ACC112 (cell line): Measurements from ENCODE around the gene SECISBP2L.

Experiments
- H2AFZ ChIP-seq: fragments of 200-600 bp; sonication (generic); one replicate; pipeline ENCODE4 v1.6.0; 2017; ENCODE audit warnings: antibody characterized with exemption, low read length; ENCODE audit not compliant: unreplicated experiment
- H3K27ac ChIP-seq: fragments of 200-600 bp; sonication (generic); 2 replicates; pipeline ENCODE4 v1.5.1; 2014; ENCODE audit warnings: low read depth, mild to moderate bottlenecking, antibody characterized with exemption, low read length, moderate library complexity
- H3K27me3 ChIP-seq: fragments of 200-600 bp; sonication (generic); 2 replicates; pipeline ENCODE4 v1.6.1; 2014; ENCODE audit warnings: mild to moderate bottlenecking, antibody characterized with exemption, low read length, moderate library complexity, mixed read lengths; ENCODE audit not compliant: insufficient read depth
- H3K36me3 ChIP-seq: fragments of 200-600 bp; sonication (generic); 2 replicates; pipeline ENCODE4 v1.6.1; 2016; ENCODE audit warnings: mild to moderate bottlenecking, antibody characterized with exemption, low read length, moderate library complexity, mixed read lengths; ENCODE audit not compliant: insufficient read depth
- H3K4me1 ChIP-seq: fragments of 200-600 bp; sonication (generic); one replicate; pipeline ENCODE4 v1.6.1; 2016; ENCODE audit warnings: low read length, mixed read lengths; ENCODE audit not compliant: insufficient read depth, unreplicated experiment, control insufficient read depth
- H3K4me3 ChIP-seq: fragments of 200-600 bp; sonication (generic); 2 replicates; pipeline ENCODE4 v1.5.1; 2014; ENCODE audit warnings: mild to moderate bottlenecking, low read depth, low read length
- H3K79me2 ChIP-seq: fragments of 200-600 bp; sonication (generic); one replicate; pipeline ENCODE4 v1.6.0; 2016; ENCODE audit warnings: low read length; ENCODE audit not compliant: control insufficient read depth, unreplicated experiment, insufficient read depth

Gene SECISBP2L

DNA sequence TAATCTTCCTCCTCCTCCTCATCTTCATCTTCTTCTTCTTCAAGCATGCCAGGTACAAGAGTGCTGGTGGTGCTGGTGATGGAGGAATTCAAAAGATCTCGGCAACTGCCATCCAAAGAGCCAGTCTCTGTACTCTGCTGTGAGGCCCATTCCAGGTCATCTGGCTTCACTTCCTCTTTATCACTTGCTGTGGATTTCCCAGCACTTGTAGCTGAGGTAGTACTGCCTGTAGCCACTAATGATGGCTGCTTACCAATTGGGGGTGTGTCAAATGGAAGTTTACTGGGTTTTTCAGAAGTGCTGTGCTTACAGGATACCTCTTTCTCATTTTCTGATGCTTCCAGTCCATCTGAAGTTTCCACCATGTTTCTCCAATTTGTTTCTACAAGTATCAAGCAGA, 53.7 kb downstream of the SECISBP2L start:
- Histone ChIP-seq H3K36me3 (peaks cover 24% of the 10 kb centered on the region), H3K27me3 (no peaks in the 10 kb centered on the region), H2AFZ (no peak overlapping the region), H3K4me3 (no peak overlapping the region), H3K4me1 (no peaks in the 10 kb centered on the region), H3K79me2 (no peaks in the 10 kb centered on the region), H3K27ac (no peak overlapping the region)

DNA sequence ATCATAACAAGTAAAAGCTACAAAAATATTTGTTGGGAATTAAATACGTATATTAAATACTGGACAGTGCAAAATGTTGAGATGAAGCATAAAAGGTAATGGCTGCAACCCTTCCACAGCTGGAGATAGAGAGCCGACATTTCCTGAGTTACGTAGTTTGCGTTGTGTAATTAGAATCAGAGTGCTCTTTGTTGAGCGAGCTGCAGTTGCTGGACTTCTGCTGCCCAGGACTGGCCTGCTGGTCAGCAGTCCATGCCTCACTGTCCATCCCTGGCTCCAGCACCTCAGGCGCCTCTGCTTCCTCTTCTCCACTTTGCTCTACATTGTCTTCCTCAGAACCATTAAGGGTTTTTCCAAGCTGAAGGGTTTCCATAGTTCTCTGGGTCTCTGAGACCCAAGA, 54.1 kb downstream of the SECISBP2L start:
- no peak overlapping the region for H3K4me3 ChIP-seq
- no peaks in the 10 kb centered on the region for H3K27me3 ChIP-seq
- H3K36me3 ChIP-seq = peaks cover 24% of the 10 kb centered on the region
- no peaks in the 10 kb centered on the region for H3K4me1 ChIP-seq
- no peak overlapping the region for H2AFZ ChIP-seq
- H3K27ac ChIP-seq = no peak overlapping the region
- H3K79me2 ChIP-seq = no peaks in the 10 kb centered on the region

DNA sequence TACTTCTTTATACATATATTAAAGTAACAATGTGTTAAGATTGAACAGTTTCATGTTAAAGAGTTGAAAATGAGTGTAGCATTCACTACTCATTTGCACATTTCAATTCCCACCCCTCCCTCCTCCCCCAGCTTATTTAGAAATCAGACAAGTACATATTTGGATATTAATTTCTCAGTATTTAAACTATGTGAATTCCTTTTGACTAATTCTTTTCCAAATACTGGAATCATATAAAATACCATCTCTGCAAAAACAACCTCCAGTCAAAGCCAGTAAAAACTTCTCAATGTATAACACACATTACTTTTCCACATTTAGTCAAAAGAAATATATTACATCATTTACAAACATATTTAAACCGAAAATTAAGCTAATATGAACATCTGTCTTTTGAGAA, 57.1 kb downstream of the SECISBP2L start:
- H3K4me3 ChIP-seq = no peak overlapping the region
- no peaks in the 10 kb centered on the region for H3K4me1 ChIP-seq
- no peak overlapping the region for H3K27ac ChIP-seq
- no peak overlapping the region for H2AFZ ChIP-seq
- no peaks in the 10 kb centered on the region for H3K27me3 ChIP-seq
- H3K79me2 ChIP-seq = no peaks in the 10 kb centered on the region
- peaks cover 14% of the 10 kb centered on the region; the same call in 1 of the 2 replicates for H3K36me3 ChIP-seq

DNA sequence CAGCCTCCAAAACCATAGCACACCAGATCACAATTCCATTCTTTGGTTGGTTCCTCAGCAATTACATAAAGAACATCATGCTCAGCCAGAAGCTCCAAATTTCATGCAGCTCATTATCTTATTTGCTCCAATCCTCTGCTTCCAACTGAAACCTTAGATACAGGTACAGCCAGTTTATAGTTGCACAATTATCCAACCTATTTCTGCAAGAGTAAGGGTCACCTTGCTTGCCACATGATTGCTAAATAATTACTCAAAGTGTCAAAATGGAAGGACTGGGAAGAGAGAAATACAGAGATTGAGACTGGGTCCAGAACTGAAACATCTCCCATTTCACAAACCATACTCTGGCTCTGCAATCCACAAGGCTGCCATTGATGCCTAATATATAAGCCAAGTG, 59.1 kb downstream of the SECISBP2L start:
- no peak overlapping the region for H2AFZ ChIP-seq
- no peak overlapping the region for H3K4me3 ChIP-seq
- no peaks in the 10 kb centered on the region for H3K4me1 ChIP-seq
- H3K79me2 ChIP-seq = no peaks in the 10 kb centered on the region
- H3K27me3 ChIP-seq = no peaks in the 10 kb centered on the region
- H3K36me3 ChIP-seq = peaks cover 8% of the 10 kb centered on the region; the same call in 1 of the 2 replicates
- H3K27ac ChIP-seq = no peak overlapping the region

DNA sequence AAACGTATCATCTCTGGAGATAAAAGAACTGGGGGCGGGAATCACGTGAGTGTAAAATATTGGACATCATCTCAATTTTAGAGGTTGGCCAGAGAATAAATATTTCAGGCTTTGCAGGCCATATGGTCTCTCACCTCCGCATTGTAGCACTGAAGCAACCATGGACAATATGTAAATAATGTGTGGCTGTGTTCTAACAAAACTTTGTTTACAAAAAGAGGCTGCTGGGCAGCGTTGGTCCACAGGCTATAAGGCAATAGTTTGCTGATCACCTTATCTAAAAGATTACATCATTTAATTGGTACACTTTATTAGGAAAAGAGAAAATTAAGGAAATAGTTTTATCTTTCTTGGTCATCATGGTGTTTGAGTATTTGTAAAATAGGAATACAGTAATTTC, 60.0 kb downstream of the SECISBP2L start:
- H3K27ac ChIP-seq = no peak overlapping the region
- H3K79me2 ChIP-seq = no peaks in the 10 kb centered on the region
- no peak overlapping the region for H2AFZ ChIP-seq

DNA sequence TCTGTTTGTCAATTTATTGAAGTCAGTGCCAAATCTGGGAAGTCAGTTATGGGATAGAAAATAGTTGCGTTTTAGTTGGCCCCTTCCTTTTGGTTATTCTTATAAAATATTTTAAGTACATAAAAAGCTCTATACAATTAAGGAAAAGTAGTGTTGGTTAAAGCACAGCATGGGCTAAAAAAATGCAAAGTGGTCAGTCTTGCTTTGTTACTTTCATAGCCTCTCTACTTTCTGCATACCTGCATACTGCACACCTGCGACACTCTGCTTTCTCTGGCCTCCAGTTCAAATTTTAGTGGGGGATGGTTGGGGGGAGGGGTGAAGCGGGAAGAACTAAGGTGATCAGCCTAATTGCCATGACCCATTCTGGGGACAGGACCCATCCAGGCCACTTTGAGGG, 60.7 kb downstream of the SECISBP2L start:
- Histone ChIP-seq H3K27ac (no peak overlapping the region), H3K27me3 (no peaks in the 10 kb centered on the region; the same call in 1 of the 2 replicates), H3K4me3 (no peak overlapping the region), H3K79me2 (no peaks in the 10 kb centered on the region), H2AFZ (no peak overlapping the region), H3K4me1 (no peaks in the 10 kb centered on the region), H3K36me3 (no peaks in the 10 kb centered on the region)

More for the DNA sequence above, 60.0 kb downstream of the SECISBP2L start:
- no peaks in the 10 kb centered on the region for H3K4me1 ChIP-seq
- no peaks in the 10 kb centered on the region for H3K27me3 ChIP-seq
- H3K36me3 ChIP-seq = peaks cover 4% of the 10 kb centered on the region; the same call in 1 of the 2 replicates
- no peak overlapping the region for H3K4me3 ChIP-seq

DNA sequence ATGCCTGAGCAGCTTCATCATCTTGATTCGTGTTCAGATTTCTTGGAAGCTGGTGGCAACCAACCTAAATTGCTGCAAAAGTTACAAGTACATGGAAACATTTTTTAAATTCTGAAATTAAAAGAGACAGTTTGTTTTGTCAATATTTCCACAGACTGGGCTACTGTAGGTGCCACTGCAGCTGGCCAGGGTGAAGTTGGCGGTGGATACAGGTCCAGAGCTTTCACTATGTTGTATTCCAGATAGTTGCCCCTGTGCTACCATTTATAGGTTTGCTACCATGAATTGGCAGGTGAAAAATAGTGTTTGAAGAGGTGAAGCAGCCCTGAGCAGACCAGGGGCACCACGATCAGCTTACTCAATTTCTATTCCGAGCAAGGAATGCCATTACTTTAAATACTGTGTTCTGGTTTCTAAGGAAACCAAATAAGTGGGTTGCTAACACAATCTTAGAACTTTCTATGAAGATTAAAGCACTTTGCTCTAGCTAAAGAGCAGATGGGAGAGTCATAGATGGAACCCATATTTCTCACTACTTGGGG, 61.4 kb downstream of the SECISBP2L start:
- H3K4me3 ChIP-seq = no peak overlapping the region
- H3K27me3 ChIP-seq = no peaks in the 10 kb centered on the region; the same call in 1 of the 2 replicates
- H3K27ac ChIP-seq = no peak overlapping the region
- no peak overlapping the region for H2AFZ ChIP-seq
- no peaks in the 10 kb centered on the region for H3K36me3 ChIP-seq
- no peaks in the 10 kb centered on the region for H3K4me1 ChIP-seq
- H3K79me2 ChIP-seq = no peaks in the 10 kb centered on the region

DNA sequence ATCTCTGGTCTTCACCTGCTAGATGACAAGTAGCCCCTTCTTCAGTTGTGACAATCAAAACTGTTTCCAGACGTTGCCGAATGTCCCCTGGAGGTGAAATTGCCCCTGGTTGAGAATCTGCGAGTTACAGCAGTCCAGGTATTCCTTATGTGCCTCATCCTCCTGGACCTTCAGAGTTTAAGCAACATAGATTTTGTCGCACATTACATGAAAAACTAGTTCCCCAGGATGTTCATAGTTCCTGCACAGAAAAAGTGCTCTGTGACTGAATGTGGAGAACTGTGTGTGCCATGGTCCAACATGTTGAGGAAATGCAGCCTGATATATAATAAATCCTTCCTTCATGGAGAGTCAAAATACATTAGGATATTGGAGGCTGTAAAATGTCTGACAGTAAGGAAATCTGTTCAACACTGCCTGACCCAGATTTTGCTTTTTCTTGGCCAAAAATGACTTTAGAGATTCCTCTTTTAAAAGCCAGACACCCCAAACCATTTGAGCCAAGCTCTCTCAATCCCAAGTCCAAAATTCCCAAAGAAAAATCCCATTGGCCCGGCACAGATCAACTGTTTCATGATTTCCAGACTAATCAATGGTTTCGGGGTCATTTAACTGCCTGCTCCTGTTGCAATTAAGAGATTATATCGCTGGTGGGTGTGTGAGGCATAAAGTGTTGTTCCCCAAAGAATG, 62.1 kb downstream of the SECISBP2L start:
- Histone ChIP-seq H3K4me1 (no peaks in the 10 kb centered on the region), H2AFZ (no peak overlapping the region), H3K4me3 (no peak overlapping the region), H3K27ac (no peak overlapping the region), H3K27me3 (no peaks in the 10 kb centered on the region; the same call in 1 of the 2 replicates), H3K36me3 (no peaks in the 10 kb centered on the region), H3K79me2 (no peaks in the 10 kb centered on the region)

DNA sequence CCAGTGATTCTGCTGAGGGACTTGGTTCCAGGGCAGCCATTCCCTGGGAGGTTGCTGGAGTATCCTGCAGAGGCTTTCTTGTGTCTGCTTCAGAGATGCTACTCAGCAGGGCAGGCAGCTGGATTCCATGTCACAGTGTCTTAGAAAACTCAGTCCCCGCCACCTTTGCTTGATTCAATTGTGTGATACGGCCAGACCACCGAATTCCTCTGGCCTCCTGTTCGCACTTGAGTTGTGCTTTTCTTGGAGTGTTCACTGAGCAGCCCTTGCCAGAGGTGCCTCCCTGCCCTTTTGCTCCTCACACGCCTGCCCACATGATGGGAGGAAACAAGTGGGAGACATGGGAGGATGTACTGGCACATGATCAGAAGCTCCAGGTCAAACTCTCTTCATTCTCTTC, 62.9 kb downstream of the SECISBP2L start:
- no peaks in the 10 kb centered on the region for H3K36me3 ChIP-seq
- no peaks in the 10 kb centered on the region for H3K4me1 ChIP-seq
- H3K79me2 ChIP-seq = no peaks in the 10 kb centered on the region
- no peak overlapping the region for H3K27ac ChIP-seq
- H3K4me3 ChIP-seq = no peak overlapping the region
- H3K27me3 ChIP-seq = no peaks in the 10 kb centered on the region; the same call in 1 of the 2 replicates
- no peak overlapping the region for H2AFZ ChIP-seq

DNA sequence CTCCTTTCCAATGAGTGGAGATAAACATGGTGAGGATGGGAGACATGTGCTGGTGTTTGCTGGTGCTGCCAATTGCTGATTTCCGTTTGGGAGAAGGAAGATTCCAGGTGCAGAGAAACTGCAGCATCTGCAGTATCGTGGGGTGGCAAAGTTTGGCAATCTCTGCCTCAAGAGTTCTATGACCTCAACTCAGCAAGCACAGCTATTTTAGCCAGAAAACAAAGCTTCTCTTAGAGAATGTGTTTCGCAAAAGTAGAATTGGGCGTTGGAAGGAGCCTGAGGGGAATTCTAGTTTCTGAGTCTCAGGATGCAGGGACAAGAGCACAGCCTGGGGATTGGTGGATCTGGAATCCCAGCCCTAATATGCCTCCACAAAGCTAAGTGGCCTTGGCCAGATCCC, 64.3 kb downstream of the SECISBP2L start:
- no peaks in the 10 kb centered on the region for H3K79me2 ChIP-seq
- no peaks in the 10 kb centered on the region for H3K36me3 ChIP-seq
- H3K4me1 ChIP-seq = no peaks in the 10 kb centered on the region
- no peak overlapping the region for H3K27ac ChIP-seq
- H3K4me3 ChIP-seq = no peak overlapping the region
- H3K27me3 ChIP-seq = no peaks in the 10 kb centered on the region; the same call in 1 of the 2 replicates
- no peak overlapping the region for H2AFZ ChIP-seq

DNA sequence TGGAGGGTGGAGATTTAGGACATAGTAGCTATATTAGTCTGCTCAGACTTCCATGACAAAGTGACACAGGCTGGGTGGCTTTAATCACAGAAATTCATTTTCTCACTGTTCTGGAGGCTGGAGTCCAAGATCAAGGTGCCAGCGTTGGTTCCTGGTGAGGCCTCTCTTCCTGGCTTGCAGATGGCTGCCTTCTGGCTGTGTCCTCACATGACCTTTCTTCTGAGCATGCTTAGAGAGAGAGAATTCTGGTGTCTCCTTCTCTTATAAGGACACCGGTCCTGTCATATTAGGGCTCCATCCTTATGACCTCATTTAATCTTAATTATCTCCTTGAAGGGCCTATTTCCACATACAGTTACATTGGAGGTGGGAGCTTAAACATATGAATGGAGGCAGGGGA, 67.6 kb downstream of the SECISBP2L start:
- no peaks in the 10 kb centered on the region; the same call in 1 of the 2 replicates for H3K27me3 ChIP-seq
- H3K36me3 ChIP-seq = no peaks in the 10 kb centered on the region

More for the DNA sequence above, 67.6 kb downstream of the SECISBP2L start:
- H3K4me1 ChIP-seq = peaks cover 10% of the 10 kb centered on the region
- H3K4me3 ChIP-seq = no peak overlapping the region
- no peaks in the 10 kb centered on the region for H3K79me2 ChIP-seq
- no peak overlapping the region for H3K27ac ChIP-seq
- H2AFZ ChIP-seq = no peak overlapping the region
